UCSD-AML1 (cell line): Measurements from ENCODE around the gene GABARAPL1.
"Not testable (repeated sequence)": the region's sequence is repeated elsewhere in the genome, so short reads cannot be mapped to it uniquely, and the experiment has no call there.

Experiments
- DNase-seq: peaks from one replicate; lab custom pipeline; 2025; ENCODE audit not compliant: unreplicated experiment; lab: John Stamatoyannopoulos, UW

Gene GABARAPL1

DNA sequence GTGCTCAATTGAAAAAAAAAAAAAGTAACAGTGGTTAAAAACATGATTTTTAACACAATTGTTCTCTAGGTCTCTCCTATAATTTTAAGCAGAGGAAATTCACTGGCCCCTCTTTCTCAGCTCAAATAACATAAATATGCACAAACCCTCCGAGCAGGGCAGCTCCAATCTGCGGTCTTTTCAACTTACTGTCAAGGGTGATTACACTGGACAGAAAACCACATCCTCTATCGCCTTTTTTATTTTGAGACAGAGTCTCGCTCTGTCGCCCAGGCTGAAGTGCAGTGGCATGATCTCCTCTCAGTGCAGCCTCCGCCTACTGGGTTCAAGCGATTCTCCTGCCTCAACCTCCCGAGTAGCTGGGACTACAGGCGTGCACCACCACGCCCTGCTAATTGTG is 16.5 kb upstream of the GABARAPL1 start:
- DNase-seq = no peak

DNA sequence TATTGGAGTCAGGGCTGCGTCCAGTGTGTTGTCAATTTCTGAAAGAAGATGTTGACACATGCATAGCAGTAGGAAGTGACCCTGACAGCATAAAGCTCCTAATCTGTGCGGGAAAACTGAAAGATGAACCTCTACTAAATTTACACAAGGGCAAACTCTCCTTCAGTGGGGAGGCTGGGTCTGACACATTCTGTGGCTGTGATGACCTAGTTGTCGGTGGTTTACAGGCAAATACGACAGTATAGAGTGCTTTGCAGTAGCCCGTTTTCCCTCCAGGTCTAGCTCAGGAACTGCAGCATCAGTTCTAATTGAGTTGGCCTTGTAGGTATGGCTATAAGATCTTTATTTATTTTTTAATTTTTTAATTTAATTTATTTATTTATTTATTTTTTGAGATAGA is 14.8 kb upstream of the GABARAPL1 start:
- DNase-seq = no peak

DNA sequence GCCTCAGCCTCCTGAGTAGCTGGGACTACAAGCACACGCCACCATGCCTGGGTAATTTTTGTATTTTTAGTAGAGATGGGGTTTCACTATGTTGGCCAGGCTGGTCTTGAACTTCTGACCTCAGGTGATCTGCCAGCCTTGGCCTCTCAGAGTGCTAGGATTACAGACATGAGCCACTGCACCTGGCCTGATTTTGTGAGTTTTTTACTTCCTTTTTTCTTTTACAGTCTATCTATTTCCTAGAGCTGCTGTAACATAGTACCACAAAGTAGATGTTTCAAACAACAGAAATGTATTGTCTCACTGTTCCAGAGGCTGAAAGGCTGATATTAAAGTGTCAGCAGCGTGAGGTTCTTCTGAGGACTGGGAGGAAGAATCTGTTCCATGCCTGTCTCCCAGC is 8.2 kb upstream of the GABARAPL1 start:
- not testable (repeated sequence) for DNase-seq

DNA sequence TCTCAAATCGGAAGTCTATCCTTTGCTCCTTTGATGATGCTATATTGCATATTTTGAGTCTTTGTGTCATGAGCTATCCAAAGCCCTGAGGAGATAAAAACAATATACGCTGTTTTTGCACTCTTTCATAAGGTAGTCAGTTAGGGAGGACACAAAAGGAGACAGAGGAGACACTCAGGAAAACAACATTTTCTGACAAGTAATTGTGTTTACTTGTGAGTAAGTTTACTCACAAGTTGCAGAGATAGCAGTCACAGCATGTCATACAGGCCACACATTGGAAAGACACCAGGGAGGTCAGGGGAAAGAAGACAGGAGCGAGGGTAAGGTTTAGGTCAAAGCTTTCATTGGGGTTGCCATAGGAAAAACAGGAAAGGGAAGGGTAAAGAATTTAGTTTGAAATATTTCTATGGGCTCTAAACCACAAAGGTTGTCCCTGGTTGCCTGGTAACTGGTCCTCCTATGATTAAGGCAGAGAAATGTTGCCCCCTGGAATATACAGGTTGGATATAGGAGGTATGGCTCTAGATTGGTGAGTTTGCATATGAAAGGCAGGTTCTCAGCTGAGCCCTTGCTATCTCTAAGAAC is 7.4 kb upstream of the GABARAPL1 start:
- no peak for DNase-seq

DNA sequence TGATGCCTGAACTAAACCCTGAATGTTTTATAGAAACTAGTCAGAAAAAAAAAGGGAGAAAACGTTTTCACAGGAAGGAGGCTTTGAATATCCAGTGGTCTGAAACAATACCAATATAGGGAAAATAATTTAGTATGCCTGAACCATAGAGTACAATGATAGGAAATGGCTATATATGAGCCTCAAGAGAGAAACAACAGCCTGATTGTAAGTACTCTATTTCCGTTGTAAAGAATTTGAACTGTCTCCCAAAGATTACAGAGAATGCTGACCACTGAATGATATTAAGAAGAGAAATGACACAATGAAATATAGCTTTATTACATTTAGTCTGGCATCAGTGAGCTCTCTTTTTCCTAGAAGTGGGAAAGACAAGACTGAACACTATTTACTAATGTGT is 5.5 kb upstream of the GABARAPL1 start:
- DNase-seq = no peak

DNA sequence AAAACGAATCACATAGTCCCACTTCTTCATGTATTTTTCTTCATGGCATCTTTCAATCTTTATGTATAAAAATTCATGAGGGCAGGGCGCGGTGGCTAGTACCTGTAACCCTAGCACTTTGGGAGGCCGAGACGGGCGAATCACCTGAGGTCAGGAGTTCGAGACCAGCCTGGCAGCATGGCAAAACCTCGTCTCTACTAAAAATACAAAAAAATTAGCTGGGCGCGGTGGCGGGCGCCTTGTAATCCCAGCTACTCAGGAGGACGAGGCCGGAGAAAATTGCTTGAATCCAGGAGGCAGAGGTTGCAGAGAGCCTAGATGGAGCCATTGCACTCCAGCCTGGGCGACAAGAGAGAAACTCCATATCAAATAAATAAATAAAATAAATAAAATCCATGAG is 2.5 kb upstream of the GABARAPL1 start:
- DNase-seq = no peak

DNA sequence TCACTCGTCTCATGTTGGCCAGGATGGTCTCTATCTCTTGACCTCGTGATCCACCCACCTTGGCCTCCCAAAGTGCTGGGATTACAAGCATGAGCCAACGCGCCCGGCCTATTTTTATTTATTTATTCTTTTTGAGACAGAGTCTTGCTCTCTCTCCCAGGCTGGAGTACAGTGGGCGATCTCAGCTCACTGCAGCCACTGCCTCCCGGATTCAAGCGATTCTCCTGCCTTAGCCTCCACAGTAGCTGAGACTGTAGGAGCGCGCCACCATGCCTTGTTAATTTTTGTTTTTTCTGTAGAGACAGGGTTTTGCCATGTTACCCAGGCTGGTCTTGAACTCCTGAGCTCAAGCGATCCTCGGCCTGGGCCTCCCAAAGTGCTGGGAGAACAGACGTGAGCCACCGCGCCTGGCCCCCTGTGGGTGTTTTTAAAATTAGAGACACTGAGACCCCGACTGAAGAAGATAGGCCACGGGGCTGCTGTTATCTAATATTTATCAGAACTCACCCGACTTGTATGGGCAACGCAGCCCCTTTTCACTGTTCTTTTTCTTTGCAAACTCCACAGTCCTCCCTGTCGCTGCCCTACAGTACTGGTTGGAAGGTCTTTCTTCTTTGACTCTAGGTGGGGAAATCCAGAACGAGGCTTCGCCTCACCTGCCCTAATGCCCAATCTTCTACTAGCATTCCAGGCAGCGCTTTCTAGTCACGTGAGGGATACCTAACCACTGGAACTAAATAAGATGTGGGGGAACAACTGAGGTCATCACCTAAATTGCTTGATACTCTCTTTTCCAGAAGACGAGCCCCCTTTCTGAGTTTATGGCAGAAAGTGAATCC is 1.4 kb upstream of the GABARAPL1 start:
- DNase-seq = no peak

DNA sequence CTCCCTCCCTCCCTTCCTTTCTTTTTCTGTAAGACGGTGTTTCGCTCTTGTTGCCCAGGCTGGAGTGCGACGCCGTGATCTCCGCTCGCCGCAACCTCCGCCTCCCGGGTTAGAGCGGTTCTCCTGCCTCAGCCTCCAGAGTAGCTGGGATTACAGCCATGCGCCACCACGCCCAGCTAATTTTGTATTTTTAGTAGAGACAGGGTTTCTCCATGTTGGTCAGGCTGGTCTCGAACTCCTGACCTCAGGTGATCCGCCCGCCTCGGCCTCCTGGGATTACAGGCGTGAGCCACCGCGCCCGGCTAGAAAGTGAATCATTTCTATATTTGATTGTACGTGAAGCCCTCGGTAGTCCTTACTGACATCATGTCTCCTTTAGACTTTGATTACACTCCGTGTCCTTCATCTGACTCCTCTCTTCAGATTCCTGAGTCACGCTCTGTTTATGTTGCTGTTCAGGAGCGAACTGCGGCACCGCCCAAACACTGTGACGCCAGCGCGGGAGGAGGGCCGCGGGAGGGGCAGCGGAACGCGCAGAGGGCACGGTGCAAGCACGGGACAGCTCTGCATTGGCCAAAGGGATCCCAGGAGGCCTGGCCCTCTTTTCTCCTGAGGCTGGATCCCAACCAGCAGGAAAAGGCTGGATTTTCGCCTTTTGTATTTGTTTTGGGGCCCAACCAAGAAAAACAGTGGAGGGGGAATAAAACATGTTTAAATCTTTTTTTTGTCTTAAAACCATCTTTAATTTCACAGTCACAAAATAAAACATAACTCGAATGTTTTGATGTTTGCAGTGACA is 538 bp upstream of the GABARAPL1 start:
- DNase-seq = peak; percentile 70

DNA sequence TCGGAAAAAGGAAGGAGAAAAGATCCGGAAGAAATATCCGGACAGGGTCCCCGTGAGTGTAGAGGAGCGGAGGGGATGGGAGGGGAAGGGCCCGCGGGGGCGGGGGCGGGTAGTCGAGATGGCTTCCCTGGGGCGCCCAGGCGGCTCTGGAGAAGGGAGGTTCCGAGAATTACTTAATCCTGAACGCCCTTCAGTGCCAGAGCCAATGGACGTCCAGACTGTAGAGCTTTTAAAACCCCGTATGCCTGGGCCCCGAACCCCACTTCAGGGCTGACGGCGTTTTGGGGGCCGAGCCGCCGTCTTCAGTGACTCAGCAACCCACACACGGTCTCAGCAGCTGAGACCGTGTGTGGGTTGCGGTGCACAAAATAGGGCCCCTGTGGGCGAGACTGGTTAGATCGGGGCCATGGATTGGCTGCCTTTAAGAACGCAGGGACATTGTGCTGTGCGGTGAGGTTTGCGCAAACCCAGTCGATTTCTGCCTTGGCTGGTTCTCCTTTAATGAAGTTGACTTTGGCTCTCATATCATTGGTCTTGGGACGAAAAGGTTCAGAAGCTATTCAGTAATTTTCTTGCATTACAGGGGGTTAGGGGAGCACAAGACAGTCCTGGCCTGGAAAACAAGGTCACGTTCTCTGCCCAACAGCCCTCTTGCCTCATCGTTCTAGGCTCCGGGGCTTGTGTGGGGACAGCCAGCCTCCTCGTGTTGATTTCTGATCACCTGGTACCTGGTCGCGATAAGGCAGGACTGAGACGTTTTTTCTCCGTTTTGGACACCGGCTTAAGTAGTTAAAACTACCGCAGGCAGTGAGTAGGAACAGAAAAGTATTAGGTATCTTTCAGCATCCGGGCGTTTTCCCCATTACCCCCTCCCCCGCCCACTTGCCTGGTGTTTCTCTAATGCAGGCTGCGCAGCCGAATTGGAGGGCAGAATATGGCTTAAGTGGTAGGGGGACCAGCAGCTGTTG is 775 bp downstream of the GABARAPL1 start:
- DNase-seq = peak; percentile 46

DNA sequence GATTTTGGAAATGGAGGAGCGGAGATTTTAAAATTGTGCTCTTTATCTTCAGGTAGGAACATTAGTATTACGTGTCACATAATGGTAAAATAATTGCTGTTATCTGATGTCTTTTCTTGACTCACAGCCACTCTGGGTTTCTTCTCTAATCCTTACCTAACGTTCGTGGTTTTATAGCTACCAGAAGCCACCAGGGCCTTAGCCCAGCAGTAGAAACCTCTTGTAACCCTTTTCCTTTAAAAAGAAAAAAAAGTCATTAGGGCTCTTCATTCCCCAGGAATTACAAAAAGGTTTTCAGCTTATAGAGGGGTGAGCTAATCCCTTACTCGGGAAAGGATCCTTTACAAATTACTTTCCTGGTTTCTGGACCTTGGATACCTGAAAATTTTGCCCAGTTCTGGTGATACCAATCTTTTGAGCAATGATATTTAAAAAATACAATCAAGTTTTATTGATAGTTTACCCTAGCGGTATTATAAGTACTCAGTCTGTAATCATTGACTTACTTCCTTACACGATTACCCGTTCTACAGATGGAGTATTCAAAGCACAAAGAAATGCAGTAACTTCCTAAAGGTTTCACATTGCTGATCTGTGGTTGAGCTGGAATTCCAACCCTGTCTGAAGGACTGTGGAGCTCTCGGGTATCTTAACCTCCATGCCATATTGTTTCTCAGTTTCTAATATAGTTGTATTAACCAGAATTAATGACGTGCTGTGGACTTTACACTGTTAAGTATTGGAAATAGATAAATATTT is 1.6 kb downstream of the GABARAPL1 start:
- DNase-seq = no peak

DNA sequence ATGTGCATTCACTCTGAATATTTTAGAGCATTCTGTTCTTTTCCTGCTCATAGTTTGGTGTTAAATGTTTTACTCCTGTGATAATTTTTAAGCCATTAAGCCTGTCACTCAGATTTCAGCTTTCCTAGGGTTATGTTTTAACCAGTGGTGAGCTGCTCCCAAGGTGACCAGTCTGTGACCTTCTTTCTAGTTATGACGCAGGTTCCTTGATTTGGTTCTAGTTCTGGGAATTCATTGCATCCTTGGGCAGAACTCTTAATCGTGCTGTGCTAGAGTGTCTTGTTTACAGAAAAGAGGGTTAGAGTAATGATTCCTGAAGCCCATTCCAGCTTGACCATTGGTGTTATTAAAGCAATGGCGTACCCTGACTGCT is 2.2 kb downstream of the GABARAPL1 start:
- no peak for DNase-seq

DNA sequence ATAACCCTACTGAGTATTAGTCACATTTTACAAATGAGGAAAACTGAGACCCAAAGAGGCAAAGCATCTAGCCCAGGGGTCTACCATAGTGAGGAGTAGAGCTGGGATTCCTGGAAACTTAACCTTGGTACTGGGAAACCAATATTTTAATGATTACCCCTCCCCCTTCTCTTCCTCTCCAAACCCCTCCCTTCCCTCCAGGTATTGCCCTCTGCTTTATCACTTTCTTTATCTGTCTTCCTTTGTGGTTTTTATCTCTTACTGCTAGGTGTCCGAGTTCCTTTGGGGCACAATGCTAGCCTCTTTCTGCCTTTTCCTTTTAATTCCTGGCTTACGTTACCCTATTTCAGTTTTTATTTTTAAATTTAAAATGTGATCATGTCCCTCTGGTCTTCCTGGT is 2.8 kb downstream of the GABARAPL1 start:
- no peak for DNase-seq

DNA sequence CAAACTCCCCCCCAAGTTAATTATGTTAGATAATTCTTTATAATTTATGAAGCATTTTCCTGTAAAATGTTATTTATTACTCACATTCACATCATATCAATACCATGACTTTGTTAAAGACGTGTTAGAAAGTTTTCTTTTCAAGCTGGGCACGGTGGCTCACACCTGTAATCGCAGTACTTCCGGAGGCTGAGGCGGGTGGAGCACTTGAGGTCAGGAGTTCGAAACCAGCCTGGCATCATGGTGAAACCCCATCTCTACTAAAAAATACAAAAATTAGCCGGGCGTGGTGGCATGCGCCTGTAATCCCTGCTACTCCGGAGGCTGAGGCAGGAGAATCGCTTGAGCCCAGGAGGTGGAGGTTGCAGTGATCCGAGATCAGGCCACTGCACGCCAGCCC is 3.3 kb downstream of the GABARAPL1 start:
- not testable (repeated sequence) for DNase-seq

DNA sequence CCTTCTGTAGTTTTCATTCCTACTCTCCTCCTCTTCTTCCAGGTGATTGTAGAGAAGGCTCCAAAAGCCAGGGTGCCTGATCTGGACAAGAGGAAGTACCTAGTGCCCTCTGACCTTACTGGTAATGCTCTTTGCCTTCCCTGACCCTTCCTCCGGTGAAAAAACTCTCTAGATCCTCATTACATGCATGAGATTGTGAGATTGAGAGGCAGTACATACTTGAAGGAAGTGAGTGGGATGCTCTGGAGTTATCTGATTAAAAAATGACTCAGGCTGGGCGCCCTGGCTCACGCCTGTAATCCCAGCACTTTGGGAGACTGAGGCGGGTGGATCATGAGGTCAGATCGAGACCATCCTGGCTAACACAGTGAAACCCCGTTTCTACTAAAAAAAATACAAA is 5.3 kb downstream of the GABARAPL1 start:
- DNase-seq = no peak

DNA sequence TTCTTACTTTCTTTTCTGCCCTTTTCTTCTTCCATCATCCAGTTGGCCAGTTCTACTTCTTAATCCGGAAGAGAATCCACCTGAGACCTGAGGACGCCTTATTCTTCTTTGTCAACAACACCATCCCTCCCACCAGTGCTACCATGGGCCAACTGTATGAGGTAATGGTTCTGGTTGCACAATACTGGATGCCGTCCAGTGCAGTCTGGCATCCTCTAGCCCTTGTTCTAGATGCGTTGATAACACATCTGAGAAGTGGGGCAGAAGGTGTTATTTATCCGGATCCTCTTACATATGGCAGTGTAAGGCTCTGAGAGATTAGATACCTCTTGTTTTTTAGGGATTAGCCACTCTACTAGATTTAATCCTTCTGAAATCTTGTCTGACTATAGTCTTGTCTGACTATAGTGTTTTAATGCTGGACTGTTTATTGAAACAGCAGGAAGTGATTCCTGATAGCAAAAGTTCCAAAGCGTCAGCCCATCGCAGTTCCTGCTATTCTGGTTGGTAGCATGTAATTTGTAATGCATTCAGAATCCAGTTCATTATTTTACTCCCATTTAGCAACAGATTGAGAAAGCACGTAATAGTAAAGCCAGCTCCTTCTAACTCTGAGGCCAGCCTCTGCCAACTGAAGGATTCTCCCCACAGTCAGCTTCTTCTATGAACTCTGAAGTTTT is 7.9 kb downstream of the GABARAPL1 start:
- DNase-seq = no peak

DNA sequence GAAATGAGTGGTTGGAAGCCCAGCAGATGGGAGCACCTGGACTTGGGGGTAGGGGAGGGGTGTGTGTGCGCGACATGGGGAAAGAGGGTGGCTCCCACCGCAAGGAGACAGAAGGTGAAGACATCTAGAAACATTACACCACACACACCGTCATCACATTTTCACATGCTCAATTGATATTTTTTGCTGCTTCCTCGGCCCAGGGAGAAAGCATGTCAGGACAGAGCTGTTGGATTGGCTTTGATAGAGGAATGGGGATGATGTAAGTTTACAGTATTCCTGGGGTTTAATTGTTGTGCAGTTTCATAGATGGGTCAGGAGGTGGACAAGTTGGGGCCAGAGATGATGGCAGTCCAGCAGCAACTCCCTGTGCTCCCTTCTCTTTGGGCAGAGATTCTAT is 9.2 kb downstream of the GABARAPL1 start:
- no peak for DNase-seq

DNA sequence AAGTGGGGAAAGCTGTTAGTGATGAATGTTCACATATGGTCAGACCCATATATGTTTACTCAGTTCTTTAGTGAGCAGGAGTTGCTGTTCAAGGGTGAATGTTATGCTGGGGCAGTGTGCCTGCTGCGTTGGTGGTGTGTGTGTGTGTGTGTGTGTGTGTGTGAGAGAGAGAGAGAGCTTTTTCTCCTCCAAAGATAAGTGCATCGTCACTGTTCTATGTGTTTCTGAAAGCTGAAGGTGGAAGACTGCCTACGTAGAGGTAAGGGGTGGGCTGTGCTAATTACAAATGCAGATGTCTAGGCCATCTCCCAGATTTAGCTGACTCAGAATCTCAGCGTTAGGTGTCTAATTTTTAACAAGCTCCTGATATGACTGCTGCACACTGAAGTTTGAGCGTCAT is 10.5 kb downstream of the GABARAPL1 start:
- no peak for DNase-seq

DNA sequence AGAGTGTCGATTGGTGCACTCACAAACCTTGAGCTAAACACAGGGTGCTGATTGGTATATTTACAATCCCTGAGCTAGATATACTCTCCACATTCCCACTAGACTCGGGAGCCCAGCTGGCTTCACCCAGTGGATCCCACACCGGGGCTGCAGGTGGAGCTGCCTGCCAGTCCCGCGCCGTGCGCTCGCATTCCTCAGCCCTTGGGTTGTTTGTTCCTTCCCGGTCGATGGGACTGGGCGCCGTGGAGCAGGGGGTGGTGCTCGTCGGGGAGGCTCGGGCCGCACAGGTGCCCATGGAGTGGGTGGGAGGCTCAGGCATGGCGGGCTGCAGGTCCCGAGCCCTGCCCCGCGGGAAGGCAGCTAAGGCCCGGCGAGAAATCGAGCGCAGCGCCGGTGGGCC is 12.7 kb downstream of the GABARAPL1 start:
- DNase-seq = not testable (repeated sequence)

DNA sequence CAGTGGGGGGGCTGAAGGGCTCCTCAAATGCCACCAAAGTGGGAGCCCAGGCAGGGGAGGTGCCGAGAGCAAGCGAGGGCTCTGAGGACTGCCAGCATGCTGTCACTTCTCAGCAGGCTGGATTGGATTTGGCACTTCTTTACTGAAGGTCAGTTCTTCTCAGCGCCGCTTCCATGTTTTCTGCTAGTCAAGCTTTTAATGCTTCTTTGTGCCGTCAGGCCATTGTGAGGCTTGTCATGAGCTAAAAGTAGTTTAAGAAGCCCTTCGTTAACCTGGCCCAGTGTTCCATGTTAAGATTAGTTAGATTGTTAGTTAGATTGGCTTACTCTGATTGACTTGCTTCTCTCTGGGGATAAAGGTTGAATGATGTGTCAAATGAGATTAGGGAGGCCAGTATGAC is 13.4 kb downstream of the GABARAPL1 start:
- DNase-seq = no peak

DNA sequence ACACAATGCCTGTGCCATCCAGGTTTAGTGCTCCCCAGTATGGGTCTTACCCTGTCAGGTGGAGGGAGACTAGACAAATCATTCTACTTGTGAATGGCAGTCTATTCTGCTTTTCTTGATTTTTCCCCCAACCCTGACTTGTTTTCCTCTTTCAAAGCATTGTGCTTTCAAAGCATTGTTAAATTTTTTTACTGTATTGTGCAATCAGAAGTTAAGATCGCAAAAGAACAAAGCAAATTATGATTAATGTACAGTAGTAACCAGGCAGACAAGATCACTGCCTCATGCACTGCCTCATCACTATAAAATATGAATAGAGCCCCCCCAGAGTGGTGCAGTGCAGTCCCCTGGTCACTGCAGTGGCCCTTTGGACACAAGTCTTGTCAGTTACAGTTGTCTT is 14.1 kb downstream of the GABARAPL1 start:
- no peak for DNase-seq
